Neural cell (in vitro differentiated cells): ENCODE data around the gene SLC4A8. TPM values are rescaled to one million over a fixed set of nuclear protein-coding genes. Genes with fewer than 3 reads are reported as not detected.

Source experiments
- H2AFZ ChIP-seq: fragments of 200-600, 300-800 bp; sonication (generic), shearing (Covaris generic); 2 replicates; pipeline ENCODE4 v1.6.0; 2014; ENCODE audit warnings: low read depth, mild to moderate bottlenecking, antibody characterized with exemption, low read length, moderate library complexity
- H3F3A ChIP-seq: fragments of 200-600 bp; shearing (Covaris generic); 2 replicates; pipeline ENCODE4 v1.6.1; 2016; ENCODE audit warnings: mild to moderate bottlenecking, moderate library complexity, mixed read lengths, antibody characterized with exemption, low read length; ENCODE audit not compliant: insufficient read depth, poor library complexity, severe bottlenecking
- H3K27ac ChIP-seq: fragments of 200-600, 300-800 bp; sonication (generic), shearing (Covaris generic); 2 replicates; pipeline ENCODE4 v1.5.1; 2014; ENCODE audit warnings: mild to moderate bottlenecking, low read length, moderate library complexity
- H3K27me3 ChIP-seq: fragments of 300-800, 200-600 bp; sonication (generic), shearing (Covaris generic); 2 replicates; pipeline ENCODE4 v1.6.0; 2014; ENCODE audit warnings: mild to moderate bottlenecking, low read depth, low read length, moderate library complexity; ENCODE audit not compliant: insufficient read depth
- H3K36me3 ChIP-seq: fragments of 300-800, 200-600 bp; sonication (generic), shearing (Covaris generic); 2 replicates; pipeline ENCODE4 v1.5.1; 2014; ENCODE audit warnings: mild to moderate bottlenecking, antibody characterized with exemption, low read length, moderate library complexity; ENCODE audit not compliant: insufficient read depth
- H3K4me2 ChIP-seq: fragments of 300-800, 200-600 bp; sonication (generic), shearing (Covaris generic); 2 replicates; pipeline ENCODE4 v1.6.0; 2014; ENCODE audit warnings: mild to moderate bottlenecking, low read length
- H3K4me3 ChIP-seq: fragments of 300-800, 200-600 bp; sonication (generic), shearing (Covaris generic); 2 replicates; pipeline ENCODE4 v1.5.1; 2014; ENCODE audit warnings: mild to moderate bottlenecking, low read length, moderate library complexity
- H3K79me2 ChIP-seq: fragments of 200-600 bp; shearing (Covaris generic); replicated peaks from 2 replicates; pipeline ENCODE4 v1.6.0; 2014; ENCODE audit warnings: mild to moderate bottlenecking, low read length, moderate library complexity; ENCODE audit not compliant: insufficient read depth
- H3K9ac ChIP-seq: fragments of 300-800, 200-600 bp; sonication (generic), shearing (Covaris generic); 2 replicates; pipeline ENCODE4 v1.6.1; 2016; ENCODE audit warnings: mild to moderate bottlenecking, low read length, mixed read lengths
- H3K9me2 ChIP-seq: fragments of 200-600 bp; shearing (Covaris generic); 2 replicates; pipeline ENCODE4 v1.6.1; 2016; ENCODE audit warnings: mild to moderate bottlenecking, low read length, mixed read lengths; ENCODE audit not compliant: insufficient read depth
- H3K9me3 ChIP-seq: fragments of 200-600, 300-800 bp; sonication (generic), shearing (Covaris generic); 2 replicates; pipeline ENCODE4 v1.6.1; 2016; ENCODE audit warnings: mild to moderate bottlenecking, mixed run types, low read length, moderate library complexity, mixed read lengths
- H4K20me1 ChIP-seq: fragments of 200-600 bp; shearing (Covaris generic); 2 replicates; pipeline ENCODE4 v1.6.1; 2016; ENCODE audit warnings: mild to moderate bottlenecking, mixed run types; ENCODE audit not compliant: insufficient read depth
- EP300 ChIP-seq: fragments of 450-650 bp; conservative IDR thresholded peaks from 2 replicates; pipeline ENCODE4 v1.6.1; 2014; ENCODE audit warnings: antibody characterized with exemption, mild to moderate bottlenecking, moderate library complexity; ENCODE audit not compliant: poor library complexity, severe bottlenecking
- EZH2 ChIP-seq: fragments of 200-600, 300-800 bp; shearing (Covaris generic), sonication (generic); IDR thresholded peaks from 2 replicates; pipeline ENCODE4 v1.6.1; 2014; ENCODE audit warnings: antibody characterized with exemption, low read length, borderline replicate concordance, mild to moderate bottlenecking; ENCODE audit not compliant: insufficient read depth, poor library complexity, severe bottlenecking
- MXI1 ChIP-seq: fragments of 450-650 bp; conservative IDR thresholded peaks from 2 replicates; pipeline ENCODE4 v1.6.1; 2014; ENCODE audit warnings: antibody characterized with exemption, mild to moderate bottlenecking; ENCODE audit not compliant: poor library complexity, severe bottlenecking
- POLR2AphosphoS5 ChIP-seq: IDR thresholded peaks from 2 replicates; pipeline ENCODE4 v1.6.1; 2012
- RAD21 ChIP-seq: fragments of 450-650 bp; conservative IDR thresholded peaks from 2 replicates; pipeline ENCODE4 v1.6.1; 2014; ENCODE audit warnings: antibody characterized with exemption, mild to moderate bottlenecking, moderate library complexity
- SMC3 ChIP-seq: fragments of 450-650 bp; conservative IDR thresholded peaks from 2 replicates; pipeline ENCODE4 v1.6.1; 2014; ENCODE audit warnings: antibody characterized with exemption, mild to moderate bottlenecking, moderate library complexity; ENCODE audit not compliant: poor library complexity
- TAF1 ChIP-seq: IDR thresholded peaks from 2 replicates; pipeline ENCODE4 v1.6.1; 2012; ENCODE audit warnings: low read depth
- polyA plus RNA-seq: library from polyadenylated mRNA; depleted of rRNA; stranded (reverse); fragments of >200 nt; gene quantifications from 2 replicates; pipeline ENCODE4 v1.2.3, GENCODE V29; 2014
- TF ChIP-seq, protein P1 (sequence below): fragments of 450-650 bp; IDR thresholded peaks from 2 replicates; pipeline ENCODE4 v1.5.1; 2014; ENCODE audit warnings: antibody characterized with exemption, mild to moderate bottlenecking, moderate library complexity; ENCODE audit not compliant: poor library complexity, severe bottlenecking
- TF ChIP-seq, protein P2 (sequence below): IDR thresholded peaks from 2 replicates; pipeline ENCODE4 v1.6.1; 2012; ENCODE audit warnings: borderline replicate concordance

The SLC4A8 gene
- polyA plus RNA-seq, 1 donor from 2014 or later, result 37.8 TPM

DNA sequence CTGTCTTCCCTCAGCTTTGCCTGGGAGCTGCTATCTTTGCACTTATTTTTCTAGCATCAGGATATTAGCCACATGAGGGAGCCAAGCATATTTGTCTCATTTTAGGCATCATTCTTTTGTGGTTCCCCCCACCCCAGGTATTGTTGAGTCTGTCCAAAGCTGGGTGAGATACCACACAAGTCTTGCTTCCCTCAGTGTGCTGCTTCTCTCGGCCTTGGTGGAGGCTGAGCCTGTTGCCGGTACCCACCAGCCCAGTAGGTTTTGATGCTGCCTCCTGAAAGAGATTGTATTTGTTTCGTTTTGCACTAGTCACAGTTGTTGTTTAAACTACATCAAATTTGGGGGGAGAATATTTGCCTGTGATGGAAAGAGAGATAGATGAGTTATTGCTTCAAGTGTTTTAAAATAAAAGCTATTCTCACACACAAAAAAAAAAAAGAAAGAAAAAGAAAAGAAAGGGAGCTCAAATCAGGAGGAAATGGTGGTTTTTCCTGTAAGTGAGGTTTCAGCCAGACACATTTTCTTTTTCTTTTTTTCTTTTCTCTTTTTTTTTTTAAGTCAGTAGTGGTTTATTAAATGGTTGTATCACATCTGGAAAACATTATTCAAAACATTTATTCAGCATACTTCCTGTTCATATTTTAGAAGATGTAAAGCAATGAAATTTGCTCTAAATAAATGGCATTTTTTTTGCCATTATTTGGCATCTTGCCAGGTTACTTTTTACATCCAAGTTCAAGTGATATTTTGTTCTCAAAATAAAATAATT is 58.5 kb downstream of the SLC4A8 start:
- TF ChIP-seq TAF1 (no peak), MXI1 (no peak), SMC3 (no peak), EZH2 (no peak), EP300 (no peak), POLR2AphosphoS5 (no peak), RAD21 (no peak)
- TF ChIP-seq, protein P1, sequence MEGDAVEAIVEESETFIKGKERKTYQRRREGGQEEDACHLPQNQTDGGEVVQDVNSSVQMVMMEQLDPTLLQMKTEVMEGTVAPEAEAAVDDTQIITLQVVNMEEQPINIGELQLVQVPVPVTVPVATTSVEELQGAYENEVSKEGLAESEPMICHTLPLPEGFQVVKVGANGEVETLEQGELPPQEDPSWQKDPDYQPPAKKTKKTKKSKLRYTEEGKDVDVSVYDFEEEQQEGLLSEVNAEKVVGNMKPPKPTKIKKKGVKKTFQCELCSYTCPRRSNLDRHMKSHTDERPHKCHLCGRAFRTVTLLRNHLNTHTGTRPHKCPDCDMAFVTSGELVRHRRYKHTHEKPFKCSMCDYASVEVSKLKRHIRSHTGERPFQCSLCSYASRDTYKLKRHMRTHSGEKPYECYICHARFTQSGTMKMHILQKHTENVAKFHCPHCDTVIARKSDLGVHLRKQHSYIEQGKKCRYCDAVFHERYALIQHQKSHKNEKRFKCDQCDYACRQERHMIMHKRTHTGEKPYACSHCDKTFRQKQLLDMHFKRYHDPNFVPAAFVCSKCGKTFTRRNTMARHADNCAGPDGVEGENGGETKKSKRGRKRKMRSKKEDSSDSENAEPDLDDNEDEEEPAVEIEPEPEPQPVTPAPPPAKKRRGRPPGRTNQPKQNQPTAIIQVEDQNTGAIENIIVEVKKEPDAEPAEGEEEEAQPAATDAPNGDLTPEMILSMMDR, result no peak
- TF ChIP-seq, protein P2, sequence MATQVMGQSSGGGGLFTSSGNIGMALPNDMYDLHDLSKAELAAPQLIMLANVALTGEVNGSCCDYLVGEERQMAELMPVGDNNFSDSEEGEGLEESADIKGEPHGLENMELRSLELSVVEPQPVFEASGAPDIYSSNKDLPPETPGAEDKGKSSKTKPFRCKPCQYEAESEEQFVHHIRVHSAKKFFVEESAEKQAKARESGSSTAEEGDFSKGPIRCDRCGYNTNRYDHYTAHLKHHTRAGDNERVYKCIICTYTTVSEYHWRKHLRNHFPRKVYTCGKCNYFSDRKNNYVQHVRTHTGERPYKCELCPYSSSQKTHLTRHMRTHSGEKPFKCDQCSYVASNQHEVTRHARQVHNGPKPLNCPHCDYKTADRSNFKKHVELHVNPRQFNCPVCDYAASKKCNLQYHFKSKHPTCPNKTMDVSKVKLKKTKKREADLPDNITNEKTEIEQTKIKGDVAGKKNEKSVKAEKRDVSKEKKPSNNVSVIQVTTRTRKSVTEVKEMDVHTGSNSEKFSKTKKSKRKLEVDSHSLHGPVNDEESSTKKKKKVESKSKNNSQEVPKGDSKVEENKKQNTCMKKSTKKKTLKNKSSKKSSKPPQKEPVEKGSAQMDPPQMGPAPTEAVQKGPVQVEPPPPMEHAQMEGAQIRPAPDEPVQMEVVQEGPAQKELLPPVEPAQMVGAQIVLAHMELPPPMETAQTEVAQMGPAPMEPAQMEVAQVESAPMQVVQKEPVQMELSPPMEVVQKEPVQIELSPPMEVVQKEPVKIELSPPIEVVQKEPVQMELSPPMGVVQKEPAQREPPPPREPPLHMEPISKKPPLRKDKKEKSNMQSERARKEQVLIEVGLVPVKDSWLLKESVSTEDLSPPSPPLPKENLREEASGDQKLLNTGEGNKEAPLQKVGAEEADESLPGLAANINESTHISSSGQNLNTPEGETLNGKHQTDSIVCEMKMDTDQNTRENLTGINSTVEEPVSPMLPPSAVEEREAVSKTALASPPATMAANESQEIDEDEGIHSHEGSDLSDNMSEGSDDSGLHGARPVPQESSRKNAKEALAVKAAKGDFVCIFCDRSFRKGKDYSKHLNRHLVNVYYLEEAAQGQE, result no peak
- no peak overlapping the region for H3K9ac ChIP-seq
- H3K4me2 ChIP-seq, result no peak overlapping the region
- H3F3A ChIP-seq, result no peaks in the 10 kb centered on the region
- H3K9me2 ChIP-seq, result no peaks in the 10 kb centered on the region
- no peaks in the 10 kb centered on the region for H3K27me3 ChIP-seq
- H3K36me3 ChIP-seq, result no peaks in the 10 kb centered on the region
- H2AFZ ChIP-seq, result no peak overlapping the region
- no peaks in the 10 kb centered on the region for H4K20me1 ChIP-seq
- H3K27ac ChIP-seq, result no peak overlapping the region
- H3K4me3 ChIP-seq, result no peak overlapping the region
- no peaks in the 10 kb centered on the region for H3K9me3 ChIP-seq
- no peaks in the 10 kb centered on the region for H3K79me2 ChIP-seq

DNA sequence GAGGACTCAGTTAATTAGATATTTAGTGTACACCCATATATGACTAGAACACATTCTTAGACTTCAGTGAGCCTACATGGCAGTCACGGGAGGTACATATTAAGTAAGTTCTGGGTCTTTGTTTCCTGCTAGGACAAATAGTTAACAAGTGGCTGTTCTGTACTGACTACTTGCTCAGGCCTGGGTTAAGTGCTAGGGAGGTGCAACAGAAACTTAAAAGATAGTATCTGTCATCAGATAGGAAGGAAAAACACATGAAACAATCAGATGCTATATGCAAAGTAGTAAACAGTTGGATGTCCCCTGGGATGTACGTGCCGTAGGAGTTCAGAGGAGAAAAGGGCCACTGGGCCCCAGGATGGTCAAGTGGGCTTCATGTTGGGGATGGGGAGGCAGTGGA is 59.5 kb downstream of the SLC4A8 start:
- Histone ChIP-seq H3K36me3 (peaks cover under 1% of the 10 kb centered on the region), H2AFZ (no peak overlapping the region), H4K20me1 (no peaks in the 10 kb centered on the region), H3K9ac (no peak overlapping the region), H3K27ac (no peak overlapping the region), H3F3A (no peaks in the 10 kb centered on the region), H3K4me3 (no peak overlapping the region), H3K27me3 (no peaks in the 10 kb centered on the region), H3K4me2 (no peak overlapping the region), H3K9me2 (no peaks in the 10 kb centered on the region), H3K9me3 (no peaks in the 10 kb centered on the region), H3K79me2 (no peaks in the 10 kb centered on the region)
- TF ChIP-seq EP300 (no peak), SMC3 (no peak)

DNA sequence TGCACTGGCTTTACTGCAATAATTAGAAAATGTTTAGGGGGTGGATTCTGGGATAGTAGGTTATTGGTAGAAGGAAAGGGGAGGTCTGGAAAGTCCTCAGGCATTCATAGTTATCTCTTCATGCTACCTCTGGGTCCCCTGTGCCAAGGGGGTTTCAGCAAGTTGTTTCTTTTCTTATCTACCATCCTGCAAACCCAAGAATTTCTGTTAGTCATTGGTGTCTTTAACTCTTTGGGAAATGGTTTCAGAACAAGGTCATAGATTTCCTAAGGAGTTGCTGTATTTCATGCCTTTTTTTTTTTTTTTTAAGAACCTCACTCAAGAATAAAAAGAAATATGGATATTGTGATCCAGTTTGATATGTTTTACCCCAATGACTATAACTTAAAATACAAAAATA is 63.6 kb downstream of the SLC4A8 start:
- no peaks in the 10 kb centered on the region for H4K20me1 ChIP-seq
- no peak overlapping the region for H2AFZ ChIP-seq
- H3K27ac ChIP-seq, result no peak overlapping the region
- no peaks in the 10 kb centered on the region for H3K79me2 ChIP-seq
- H3K36me3 ChIP-seq, result peaks cover 9% of the 10 kb centered on the region
- TF ChIP-seq MXI1, result no peak
- no peak for TF ChIP-seq SMC3
- TF ChIP-seq EP300, result no peak
- TF ChIP-seq POLR2AphosphoS5, result no peak
- TF ChIP-seq, protein P1, result no peak
- no peak for TF ChIP-seq TAF1
- TF ChIP-seq, protein P2, result no peak
- no peak for TF ChIP-seq EZH2
- TF ChIP-seq RAD21, result no peak
- H3K9me2 ChIP-seq, result no peaks in the 10 kb centered on the region
- no peaks in the 10 kb centered on the region for H3K27me3 ChIP-seq
- no peaks in the 10 kb centered on the region for H3K9me3 ChIP-seq
- H3K4me3 ChIP-seq, result no peak overlapping the region
- no peaks in the 10 kb centered on the region for H3F3A ChIP-seq
- H3K9ac ChIP-seq, result no peak overlapping the region
- no peak overlapping the region for H3K4me2 ChIP-seq
